Sigmoid colon (tissue), 4 donors: ENCODE results near the gene SPACA6.

Experiments used
- CTCF ChIP-seq, 4 experiments: fragments of 450-650 bp in 3 of 4; fragments of 200-600 bp in 1 of 4; IDR thresholded peaks; one replicate each; pipeline ENCODE4 v1.5.1; 2016 to 2019; ENCODE audit warnings: antibody characterized with exemption in 4 of 4, mild to moderate bottlenecking in 3 of 4, moderate library complexity in 2 of 4
- POLR2A ChIP-seq, 2 donors: fragments of 450-650 bp; IDR thresholded peaks; one replicate each; pipeline ENCODE4 v1.6.1; 2016; ENCODE audit warnings: antibody characterized with exemption in 2 of 2, mild to moderate bottlenecking in 2 of 2, moderate library complexity in 2 of 2
- POLR2AphosphoS5 ChIP-seq, 4 donors: sonication (generic); formaldehyde crosslinking; IDR thresholded peaks; one replicate each; pipeline ENCODE4 v1.6.1; 2017; ENCODE audit warnings: antibody characterized with exemption in 4 of 4

GRCh38 chr19:51664131-51664530 lies 29.0 kb upstream of the SPACA6 start:
- no peak for TF ChIP-seq POLR2A (IDR thresholded peaks at IDR 0.05)
- no peak for TF ChIP-seq POLR2AphosphoS5 (IDR thresholded peaks at IDR 0.05)
- TF ChIP-seq CTCF (IDR thresholded peaks at IDR 0.05), result no peak
